T47D (cell line): Measurements from ENCODE around the gene PLEKHH2.
"Not testable (repeated sequence)": the region's sequence is repeated elsewhere in the genome, so short reads cannot be mapped to it uniquely, and the experiment has no call there.

Experiments
- DNase-seq, 2 experiments: peaks; one replicate each; pipeline versions ENCODE4 v3.0.0 to v3.0.0-alpha.2; 2011 to 2012; ENCODE audit warnings: low read depth in 1 of 2, low spot score in 1 of 2
- JUND ChIP-seq: IDR thresholded peaks from 2 replicates; pipeline ENCODE4 v1.6.1; 2012; ENCODE audit warnings: low read depth
- in situ Hi-C: cut with HindIII; loops from 2 replicates; pipeline ENCODE4 v1.10.0; 2016; ENCODE audit warnings: low sequenced_read_pairs, low pct_unique_long_range_greater_than_20kb

Gene PLEKHH2

DNA sequence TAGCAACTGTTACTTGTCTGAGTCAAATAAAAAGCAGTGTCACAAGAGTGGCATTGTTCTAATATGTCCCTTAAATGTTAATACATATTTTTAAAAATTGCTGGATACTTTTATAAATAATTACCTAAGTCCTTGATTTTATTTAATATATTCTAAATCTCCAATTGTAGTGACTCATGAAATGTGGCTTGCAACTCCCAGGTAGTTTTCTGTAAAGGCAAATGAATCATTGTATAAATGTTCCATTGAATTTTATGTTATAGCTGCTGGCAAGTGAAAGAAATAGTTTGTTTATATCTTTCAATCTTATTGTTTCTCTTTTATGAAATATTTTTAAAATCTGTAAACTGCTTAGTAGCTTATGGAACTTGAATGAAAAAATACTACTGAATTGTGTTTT is 71.8 kb downstream of the PLEKHH2 start:
- DNase-seq: no peak
- TF ChIP-seq JUND: no peak
- in situ Hi-C loops: no loop called here

DNA sequence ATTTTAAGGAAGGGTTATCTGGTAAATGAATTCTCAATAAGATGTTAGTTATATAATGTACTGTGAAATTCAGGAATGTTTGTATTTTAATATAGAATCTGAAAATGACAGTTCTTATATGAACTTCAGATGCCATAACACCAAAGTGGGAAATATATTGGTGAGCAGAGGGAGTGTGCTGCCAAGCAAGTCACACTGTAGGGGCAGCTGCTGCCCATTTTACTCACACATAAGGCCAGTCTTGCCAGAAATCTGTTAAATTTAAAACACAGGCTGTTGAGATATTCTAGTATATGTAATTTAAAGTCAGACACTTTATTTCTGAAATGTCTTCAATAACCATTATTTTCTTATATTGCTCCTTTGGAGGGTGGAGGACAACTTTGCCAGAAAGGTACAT is 73.8 kb downstream of the PLEKHH2 start:
- no peak for DNase-seq
- in situ Hi-C loops: no loop called here
- TF ChIP-seq JUND: no peak

DNA sequence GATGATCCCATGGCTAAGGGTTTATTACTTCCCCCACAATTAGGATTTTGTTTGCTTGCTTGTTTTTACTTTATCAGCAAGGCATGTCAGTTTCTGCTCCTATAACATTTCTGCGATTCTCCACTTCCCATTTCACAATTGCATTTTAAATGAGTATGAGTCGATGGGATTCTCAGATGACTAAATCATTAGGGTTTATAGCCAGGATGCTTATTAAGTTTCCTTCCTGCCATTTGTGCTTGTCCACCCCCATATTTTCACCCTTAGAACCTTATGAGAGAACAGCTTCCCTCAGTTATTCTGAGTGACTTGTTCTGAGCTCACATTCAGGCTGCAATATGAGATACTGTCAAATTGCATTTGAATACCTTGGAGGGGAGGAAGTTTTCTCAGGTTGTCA is 77.1 kb downstream of the PLEKHH2 start:
- DNase-seq: no peak
- in situ Hi-C loops: no loop called here
- TF ChIP-seq JUND: no peak

DNA sequence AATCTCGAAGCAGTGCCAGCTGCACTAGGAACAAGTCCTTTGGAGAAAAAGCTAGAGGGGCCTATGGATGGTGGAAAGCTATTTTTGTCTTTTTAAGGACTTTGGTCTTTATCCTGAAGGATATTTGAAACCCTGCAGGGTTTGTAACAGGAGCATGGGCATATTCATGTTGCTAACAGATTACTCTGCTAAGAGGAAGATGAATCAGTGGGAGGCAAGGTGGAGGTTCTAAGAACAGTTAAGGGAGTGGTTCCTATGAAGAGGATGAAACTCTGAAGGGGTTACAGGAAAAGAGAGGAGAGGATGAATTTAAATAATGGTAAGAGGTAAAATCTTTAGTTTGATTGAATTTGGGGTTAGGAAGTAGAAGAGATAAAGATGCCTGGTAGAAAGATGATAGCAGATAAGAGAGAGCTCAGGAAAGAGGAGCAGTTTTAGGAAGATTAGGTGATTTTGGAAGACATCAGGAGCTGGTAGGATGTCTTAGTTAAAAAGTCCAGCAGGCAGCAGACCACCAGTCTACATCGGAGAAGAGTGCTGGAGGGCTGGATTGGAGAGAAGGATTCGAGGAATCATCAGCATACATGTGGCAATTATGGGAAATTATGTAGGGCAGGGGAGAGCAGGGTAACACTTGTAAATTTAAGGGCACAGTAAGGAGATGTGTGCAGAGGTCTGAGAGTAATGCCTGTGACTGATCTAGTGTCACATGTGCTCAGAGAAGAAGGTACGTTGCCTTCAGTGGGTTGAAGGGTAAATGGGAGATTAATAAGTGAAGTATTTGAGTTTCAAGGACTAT is 78.4 kb downstream of the PLEKHH2 start:
- in situ Hi-C loops: no loop called here
- no peak for TF ChIP-seq JUND
- no peak for DNase-seq

DNA sequence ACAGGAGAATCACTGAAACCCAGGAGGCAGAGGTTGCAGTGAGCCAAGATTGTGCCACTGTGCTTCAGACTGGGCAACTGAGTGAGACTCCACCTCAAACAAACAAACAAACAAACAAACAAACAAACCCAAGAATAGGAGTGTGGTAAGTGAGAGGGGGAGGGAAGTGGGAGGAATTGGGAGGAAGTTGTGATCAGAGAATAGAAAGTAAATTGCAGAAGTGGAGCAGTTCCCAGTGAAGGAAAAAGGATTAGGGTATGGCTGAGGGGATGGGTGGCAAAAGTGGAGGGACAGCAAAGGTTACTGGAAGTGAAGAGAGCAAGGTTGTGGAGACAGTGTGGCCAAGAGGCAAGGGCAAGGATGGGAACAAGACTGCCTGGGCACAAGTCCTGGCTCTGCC is 80.3 kb downstream of the PLEKHH2 start:
- DNase-seq: no peak
- in situ Hi-C loops: no loop called here
- no peak for TF ChIP-seq JUND

DNA sequence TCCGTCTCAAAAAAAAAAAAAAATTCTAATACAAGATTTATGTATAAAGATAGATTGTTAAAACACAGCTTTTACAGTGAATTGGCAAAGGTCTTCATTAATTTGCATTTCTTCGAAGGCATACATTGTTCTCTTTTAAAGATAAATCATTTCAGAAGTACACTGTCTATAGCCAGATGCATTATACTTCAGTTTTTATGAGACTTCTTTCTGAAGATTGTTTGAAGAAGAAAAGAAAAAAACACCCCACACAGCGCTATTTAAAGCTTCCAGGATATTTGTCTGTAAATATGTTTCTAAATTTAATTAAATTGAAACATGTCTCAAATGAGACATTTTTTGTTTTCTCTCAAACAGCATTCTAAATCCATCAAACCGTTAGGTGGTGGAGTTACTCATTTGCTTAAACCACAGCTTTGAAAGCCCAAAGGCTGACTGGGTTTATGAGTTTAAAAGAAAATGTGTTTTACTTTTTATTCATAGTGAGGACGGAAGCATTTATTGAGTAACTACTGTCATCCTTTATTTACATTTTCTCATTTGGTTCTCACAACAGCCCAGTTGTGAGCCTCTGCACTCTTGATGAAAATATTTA is 81.6 kb downstream of the PLEKHH2 start:
- no peak for TF ChIP-seq JUND
- in situ Hi-C loops: no loop called here
- DNase-seq: no peak

DNA sequence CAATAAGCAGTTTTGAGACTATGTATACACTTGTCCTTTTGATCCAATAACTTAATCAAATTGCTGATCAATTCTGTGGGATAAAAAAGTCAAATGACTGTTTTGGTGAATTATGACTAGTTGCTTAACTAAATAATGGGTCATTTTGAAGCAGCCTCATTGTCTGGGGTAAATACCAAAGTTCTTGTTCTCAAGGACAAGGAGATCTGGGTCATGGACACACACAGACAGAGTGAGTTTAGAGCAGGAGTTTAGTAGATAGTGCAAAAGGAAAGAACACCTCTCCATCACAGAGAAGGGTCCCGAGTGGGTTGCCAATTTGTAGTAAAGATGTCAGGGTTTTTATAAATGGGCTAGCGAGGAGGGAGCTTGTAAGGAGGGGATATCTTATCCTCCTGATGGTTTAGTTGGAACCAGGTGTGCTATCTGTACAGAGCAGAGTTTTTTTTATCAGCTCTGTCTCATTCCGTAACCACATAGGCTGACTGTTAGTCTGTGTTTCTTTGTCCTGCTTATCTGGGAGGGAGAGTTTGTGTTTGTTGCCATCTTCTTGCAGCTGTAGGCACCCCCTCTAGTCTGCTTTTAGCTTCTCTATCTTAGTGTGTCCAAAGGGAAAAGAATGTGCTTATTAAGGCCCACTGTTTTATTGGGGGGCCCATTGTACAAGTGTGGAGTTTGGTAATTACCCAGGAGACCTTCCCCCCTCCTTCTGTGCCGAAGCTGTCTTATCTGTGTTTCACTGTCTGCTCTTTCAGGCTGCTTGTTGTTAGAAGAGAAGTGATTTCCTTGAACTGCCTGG is 87.9 kb downstream of the PLEKHH2 start:
- TF ChIP-seq JUND: no peak
- in situ Hi-C loops: no loop called here
- DNase-seq: no peak

DNA sequence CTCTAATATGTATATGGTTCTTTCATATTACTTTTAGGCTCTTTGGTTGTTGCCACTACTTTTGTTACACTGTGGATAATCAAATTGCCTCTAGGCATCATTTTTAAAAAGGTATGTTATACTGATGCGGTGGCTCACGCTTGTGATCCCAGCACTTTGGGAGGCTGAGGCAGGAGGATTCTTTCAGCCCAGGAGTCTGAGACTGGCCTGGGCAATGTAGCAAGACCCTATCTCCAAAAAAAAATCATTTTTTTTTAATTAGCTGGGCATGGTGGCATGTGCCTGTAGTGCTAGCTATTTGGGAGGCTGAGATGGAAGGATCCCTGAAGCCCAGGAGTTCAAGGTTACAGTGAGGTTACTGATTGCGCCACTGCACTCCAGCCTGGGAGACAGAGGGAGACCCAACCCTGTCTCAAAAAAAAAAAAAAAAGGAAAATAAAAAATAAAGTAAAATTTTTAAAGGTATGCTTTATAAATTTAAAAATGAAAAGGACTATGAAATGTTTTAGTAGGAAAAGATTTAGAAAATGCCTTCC is 88.7 kb downstream of the PLEKHH2 start:
- in situ Hi-C loops: no loop called here
- no peak for TF ChIP-seq JUND
- DNase-seq: no peak

DNA sequence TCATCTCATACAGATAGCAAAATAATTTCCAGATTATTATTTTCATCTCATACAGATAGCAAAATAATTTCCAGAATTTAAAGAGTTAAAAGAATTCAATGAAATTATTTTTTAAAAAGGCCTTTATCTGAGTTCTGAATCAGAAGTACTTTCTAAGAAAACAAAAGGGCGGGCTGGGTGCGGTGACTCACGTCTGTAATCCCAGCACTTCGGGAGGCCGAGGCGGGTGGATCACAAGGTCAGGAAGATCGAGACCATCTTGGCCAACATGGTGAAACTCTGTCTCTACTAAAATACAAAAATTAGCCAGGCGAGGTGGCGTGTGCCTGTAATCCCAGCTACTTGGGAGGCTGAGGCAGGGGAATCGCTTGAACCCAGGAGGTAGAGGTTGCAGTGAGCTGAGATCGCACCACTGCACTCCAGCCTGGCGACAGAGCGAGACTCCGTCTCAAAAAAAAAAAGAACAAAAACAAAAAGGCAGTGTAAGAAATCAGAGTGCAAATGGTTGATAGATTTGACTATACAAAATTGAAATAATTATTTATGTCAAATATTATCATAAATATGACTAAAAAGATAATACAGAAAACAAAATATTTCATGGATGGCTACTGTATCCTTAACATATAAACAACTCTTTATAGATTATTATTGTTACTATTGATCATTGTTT is 90.0 kb downstream of the PLEKHH2 start:
- not testable (repeated sequence) for DNase-seq

DNA sequence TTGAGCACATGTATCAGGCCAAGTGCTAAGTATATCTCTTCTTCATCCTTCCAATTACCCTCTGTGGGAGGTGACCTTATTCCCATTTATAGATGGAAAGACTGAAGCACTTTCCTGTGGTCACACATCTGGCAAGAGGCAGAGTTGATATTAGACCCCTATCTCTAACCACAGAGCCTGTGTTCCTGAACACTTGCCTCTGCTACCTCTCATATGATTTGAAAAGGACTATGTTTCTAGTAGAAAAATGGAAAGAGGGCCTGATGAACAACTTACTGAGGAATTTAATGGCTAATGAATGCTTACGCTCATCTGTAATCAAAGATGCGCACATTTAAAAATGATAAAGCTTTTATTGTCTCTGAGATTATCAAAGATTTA is 90.6 kb downstream of the PLEKHH2 start:
- DNase-seq: no peak
- in situ Hi-C loops: no loop called here
- no peak for TF ChIP-seq JUND

More for the DNA sequence above, 90.0 kb downstream of the PLEKHH2 start:
- in situ Hi-C loops: not testable (repeated sequence)

DNA sequence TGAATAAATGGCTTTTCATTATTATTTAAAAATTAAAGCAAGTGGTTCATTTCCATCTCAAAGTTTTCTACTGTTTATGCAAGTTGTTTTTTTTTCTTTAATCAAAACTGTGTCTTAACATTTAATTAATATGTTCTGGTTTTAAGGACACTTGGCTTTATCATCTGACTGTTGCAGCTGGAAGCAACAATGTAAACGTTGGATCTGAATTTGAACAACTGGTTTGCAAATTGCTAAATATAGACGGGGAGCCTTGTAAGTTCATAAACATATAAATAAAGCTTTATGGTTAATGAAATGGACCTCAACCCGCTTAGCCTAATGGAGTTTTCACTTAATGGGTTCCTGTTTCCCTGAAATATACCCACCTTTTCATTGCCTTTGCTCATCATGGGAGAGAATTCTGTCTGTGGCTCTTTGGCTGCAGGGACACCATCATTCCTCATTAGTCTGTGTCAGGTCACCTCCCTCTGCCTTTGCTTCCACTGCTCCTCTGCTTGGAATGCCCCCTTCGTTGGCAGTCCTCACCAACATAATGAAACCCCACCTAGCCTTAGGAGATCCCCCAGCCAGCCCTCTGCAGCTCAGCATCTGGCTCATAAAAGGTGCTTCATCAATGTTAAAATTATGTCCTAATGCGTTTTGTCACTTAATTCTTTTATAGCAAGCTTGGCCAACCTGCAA is 92.6 kb downstream of the PLEKHH2 start:
- DNase-seq: no peak
- no peak for TF ChIP-seq JUND
- in situ Hi-C loops: no loop called here

DNA sequence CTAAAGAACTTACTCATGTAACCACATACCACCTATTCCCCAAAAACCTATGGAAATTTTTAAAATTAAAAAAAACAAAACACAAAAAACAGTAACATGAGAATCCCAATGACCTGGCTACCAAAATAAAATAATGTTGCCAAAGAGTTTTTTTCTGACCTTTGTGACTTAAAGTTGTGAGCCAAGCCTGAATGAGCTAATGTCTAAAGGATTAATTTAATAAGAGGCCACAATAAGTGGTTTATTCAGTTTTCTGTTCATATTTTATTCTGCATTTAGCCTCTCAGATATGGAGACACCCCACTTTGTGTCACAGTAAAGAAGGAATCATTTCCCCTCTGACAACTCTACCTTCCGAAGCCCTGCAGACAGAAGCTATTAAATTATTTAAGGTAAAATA is 94.2 kb downstream of the PLEKHH2 start:
- TF ChIP-seq JUND: no peak
- DNase-seq: no peak
- in situ Hi-C loops: no loop called here
